Measurements from ENCODE around the gene TBC1D22A. TPM values are rescaled to one million over a fixed set of nuclear protein-coding genes. Genes with fewer than 3 reads are reported as not detected.

The TBC1D22A gene
- total RNA-seq, 4 donors from 2014 or later: 42.6 to 70.4 (median 55.1) TPM

- DNase-seq: peak in 1 of 3 donors; percentile 12
- Histone ChIP-seq H3K27me3 (no peaks in the 10 kb centered on the region), H3K4me3 (no peak overlapping the region), H3K27ac (peak overlapping the region; percentile 9 to 33 (median 21)), H3K36me3 (peaks cover 0 to 21% (median 0%) of the 10 kb centered on the region in 3 donors), H3K4me1 (peaks cover 0 to under 1% (median 0%) of the 10 kb centered on the region in 4 donors), H3K9me3 (no peaks in the 10 kb centered on the region)
- no peak for TF ChIP-seq CTCF (IDR thresholded peaks at IDR 0.05)
- no peak for TF ChIP-seq POLR2A (IDR thresholded peaks at IDR 0.05)
Measured at GRCh38 chr22:46941968-46942798, 179.7 kb downstream of the TBC1D22A start.

DNA sequence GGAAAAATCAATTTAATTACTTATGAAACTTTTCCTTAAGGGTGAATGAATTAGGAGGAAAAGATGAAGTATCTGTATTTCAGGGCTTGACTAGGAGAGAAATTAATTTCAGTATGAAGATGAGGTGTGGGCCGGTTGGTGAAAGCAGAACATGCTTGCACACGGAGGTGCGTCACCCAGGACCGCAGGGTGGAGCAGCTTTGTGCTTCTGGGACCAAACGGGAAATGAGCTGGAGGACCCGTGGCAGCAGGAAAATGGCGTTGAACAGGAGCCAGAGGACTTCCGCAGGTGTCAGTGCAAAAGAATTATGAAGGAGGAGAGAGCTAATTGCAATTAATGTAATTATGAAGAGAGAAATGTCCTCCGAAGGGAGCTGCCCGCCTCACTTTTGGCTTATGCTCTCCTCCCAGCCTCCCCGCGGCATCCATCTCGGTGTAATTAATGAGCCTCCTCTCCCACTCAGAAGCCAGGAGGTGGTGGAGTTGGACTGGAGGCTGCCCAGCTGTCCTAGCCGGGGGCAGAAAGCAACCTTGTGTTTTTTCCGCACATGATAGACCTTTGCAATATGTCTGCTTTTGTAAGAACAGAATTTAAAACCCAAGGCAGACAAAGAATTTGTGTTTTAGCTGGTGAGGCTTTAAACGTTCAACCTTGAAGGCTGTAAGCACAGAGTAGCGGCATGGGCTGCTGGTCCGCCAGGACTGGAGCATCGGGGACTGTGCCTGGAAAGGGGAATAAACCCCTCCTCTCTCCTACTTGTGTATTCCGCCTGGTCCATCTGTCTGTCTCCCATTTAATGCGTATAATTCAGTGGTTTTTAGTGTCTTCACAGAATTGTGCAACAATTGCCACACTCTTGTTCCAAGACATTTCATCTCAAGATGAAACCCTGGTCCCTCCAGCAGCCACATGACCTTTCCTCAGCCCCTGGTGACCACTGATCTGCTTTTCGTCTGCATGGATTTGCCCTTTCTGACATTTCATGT, 180.6 kb downstream of the TBC1D22A start:
- Histone ChIP-seq H3K4me3 (no peak overlapping the region), H3K27me3 (no peaks in the 10 kb centered on the region), H3K36me3 (peaks cover 0 to 21% (median 0%) of the 10 kb centered on the region in 3 donors), H3K9me3 (no peaks in the 10 kb centered on the region), H3K4me1 (no peaks in the 10 kb centered on the region), H3K27ac (peak overlapping the region in 3 of 4 donors; percentile 9 to 44 (median 26))
- no peak for DNase-seq
- TF ChIP-seq POLR2A (IDR thresholded peaks at IDR 0.05): no peak
- no peak for TF ChIP-seq CTCF (IDR thresholded peaks at IDR 0.05)

- no peaks in the 10 kb centered on the region for H3K9me3 ChIP-seq
- H3K4me3 ChIP-seq: no peak overlapping the region
Measured at GRCh38 chr22:46945481-46945880, 183.0 kb downstream of the TBC1D22A start.

GRCh38 chr22:46946383-46946962, 184.0 kb downstream of the TBC1D22A start:
- Histone ChIP-seq H3K36me3 (peaks cover 0 to 15% (median 0%) of the 10 kb centered on the region in 3 donors), H3K27ac (no peak overlapping the region), H3K4me3 (no peak overlapping the region), H3K9me3 (no peaks in the 10 kb centered on the region), H3K27me3 (no peaks in the 10 kb centered on the region), H3K4me1 (no peaks in the 10 kb centered on the region)
- no peak for DNase-seq
- TF ChIP-seq POLR2A (IDR thresholded peaks at IDR 0.05) (no peak), CTCF (IDR thresholded peaks at IDR 0.05) (no peak)

More at GRCh38 chr22:46945481-46945880, 183.0 kb downstream of the TBC1D22A start:
- Histone ChIP-seq H3K27ac (no peak overlapping the region), H3K36me3 (peaks cover 0 to 15% (median 0%) of the 10 kb centered on the region in 3 donors), H3K4me1 (no peaks in the 10 kb centered on the region), H3K27me3 (no peaks in the 10 kb centered on the region)
- DNase-seq: no peak
- TF ChIP-seq CTCF (IDR thresholded peaks at IDR 0.05) (no peak), POLR2A (IDR thresholded peaks at IDR 0.05) (no peak)

Data from Peyer's patch (tissue), 4 donors.